Astrocyte (in vitro differentiated cells and primary cell): ENCODE results near the gene CALY. TPM values are rescaled to one million over a fixed set of nuclear protein-coding genes. Genes with fewer than 3 reads are reported as not detected.
A peak's percentile ranks its signal among the peaks of the same experiment; 100 is the strongest.
"Not testable (repeated sequence)": the region's sequence is repeated elsewhere in the genome, so short reads cannot be mapped to it uniquely, and the experiment has no call there.

Experiments
- DNase-seq: peaks from one replicate; pipeline ENCODE4 v3.0.0-alpha.2; 2010; ENCODE audit warnings: low read depth
- FAIRE-seq: peaks from 2 replicates; lab custom pipeline; 2011; peaks lifted over from hg19 to GRCh38; lab: Jason Lieb, UNC
- H2AFZ ChIP-seq: 2 replicates; pipeline ENCODE4 v1.6.0; 2012; ENCODE audit warnings: low read depth, low read length, inconsistent platforms
- H3K27ac ChIP-seq: 2 replicates; pipeline ENCODE4 v1.5.1; 2011; ENCODE audit warnings: low read depth, low read length, inconsistent platforms
- H3K27me3 ChIP-seq: 2 replicates; pipeline ENCODE4 v1.6.0; 2011; ENCODE audit warnings: low read length, inconsistent platforms; ENCODE audit not compliant: insufficient read depth
- H3K36me3 ChIP-seq: 2 replicates; pipeline ENCODE4 v1.5.1; 2011; ENCODE audit warnings: low read length, inconsistent platforms; ENCODE audit not compliant: insufficient read depth
- H3K4me1 ChIP-seq: 2 replicates; pipeline ENCODE4 v1.5.1; 2011; ENCODE audit warnings: low read length, inconsistent platforms; ENCODE audit not compliant: insufficient read depth
- H3K4me2 ChIP-seq: 2 replicates; pipeline ENCODE4 v1.6.0; 2012; ENCODE audit warnings: low read length, inconsistent platforms
- H3K4me3 ChIP-seq: 2 replicates; pipeline ENCODE4 v1.5.1; 2011; ENCODE audit warnings: low read depth, mild to moderate bottlenecking, low read length, inconsistent platforms; ENCODE audit not compliant: insufficient read depth
- H3K79me2 ChIP-seq: 2 replicates; pipeline ENCODE4 v1.6.0; 2012; ENCODE audit warnings: mild to moderate bottlenecking, low read length, inconsistent platforms; ENCODE audit not compliant: insufficient read depth
- H3K9ac ChIP-seq: 2 replicates; pipeline ENCODE4 v1.6.0; 2012; ENCODE audit warnings: mild to moderate bottlenecking, low read length, inconsistent platforms
- H3K9me3 ChIP-seq: 2 replicates; pipeline ENCODE4 v1.5.1; 2012; ENCODE audit warnings: low read depth, mild to moderate bottlenecking, low read length, inconsistent platforms; ENCODE audit not compliant: insufficient read depth
- H4K20me1 ChIP-seq: 2 replicates; pipeline ENCODE4 v1.6.0; 2012; ENCODE audit warnings: low read length, inconsistent platforms; ENCODE audit not compliant: insufficient read depth
- H3K27ac Mint-ChIP-seq: one replicate; pipeline ENCODE4 v1.8.0; 2021; ENCODE audit warnings: mild to moderate bottlenecking, mixed read lengths; ENCODE audit not compliant: unreplicated experiment
- H3K27me3 Mint-ChIP-seq: one replicate; pipeline ENCODE4 v1.8.0; 2021; ENCODE audit warnings: low read depth, mixed read lengths; ENCODE audit not compliant: unreplicated experiment
- H3K36me3 Mint-ChIP-seq: one replicate; pipeline ENCODE4 v1.8.0; 2021; ENCODE audit warnings: low read depth, mixed read lengths; ENCODE audit not compliant: unreplicated experiment
- H3K4me1 Mint-ChIP-seq: one replicate; pipeline ENCODE4 v1.8.0; 2021; ENCODE audit warnings: low read depth, mixed read lengths; ENCODE audit not compliant: unreplicated experiment
- H3K4me3 Mint-ChIP-seq: one replicate; pipeline ENCODE4 v1.8.0; 2021; ENCODE audit warnings: mild to moderate bottlenecking, moderate library complexity, mixed read lengths; ENCODE audit not compliant: unreplicated experiment
- H3K9me3 Mint-ChIP-seq: one replicate; pipeline ENCODE4 v1.8.0; 2021; ENCODE audit warnings: mild to moderate bottlenecking, mixed read lengths; ENCODE audit not compliant: unreplicated experiment
- CTCF ChIP-seq: IDR thresholded peaks from 2 replicates; pipeline ENCODE4 v1.5.1; 2011; ENCODE audit warnings: low read depth, mild to moderate bottlenecking, inconsistent platforms, low read length, moderate library complexity; ENCODE audit not compliant: insufficient read depth
- EZH2 ChIP-seq: IDR thresholded peaks from 2 replicates; pipeline ENCODE4 v1.6.1; 2012; ENCODE audit warnings: mild to moderate bottlenecking, low read length, inconsistent platforms; ENCODE audit not compliant: insufficient read depth
- total RNA-seq: library from RNA; stranded (reverse); gene quantifications from 2 replicates; pipeline ENCODE4 v1.2.1, GENCODE V29; 2021

CALY gene
- total RNA-seq, 1 donor from 2014 or later, result 1.1 TPM

DNA sequence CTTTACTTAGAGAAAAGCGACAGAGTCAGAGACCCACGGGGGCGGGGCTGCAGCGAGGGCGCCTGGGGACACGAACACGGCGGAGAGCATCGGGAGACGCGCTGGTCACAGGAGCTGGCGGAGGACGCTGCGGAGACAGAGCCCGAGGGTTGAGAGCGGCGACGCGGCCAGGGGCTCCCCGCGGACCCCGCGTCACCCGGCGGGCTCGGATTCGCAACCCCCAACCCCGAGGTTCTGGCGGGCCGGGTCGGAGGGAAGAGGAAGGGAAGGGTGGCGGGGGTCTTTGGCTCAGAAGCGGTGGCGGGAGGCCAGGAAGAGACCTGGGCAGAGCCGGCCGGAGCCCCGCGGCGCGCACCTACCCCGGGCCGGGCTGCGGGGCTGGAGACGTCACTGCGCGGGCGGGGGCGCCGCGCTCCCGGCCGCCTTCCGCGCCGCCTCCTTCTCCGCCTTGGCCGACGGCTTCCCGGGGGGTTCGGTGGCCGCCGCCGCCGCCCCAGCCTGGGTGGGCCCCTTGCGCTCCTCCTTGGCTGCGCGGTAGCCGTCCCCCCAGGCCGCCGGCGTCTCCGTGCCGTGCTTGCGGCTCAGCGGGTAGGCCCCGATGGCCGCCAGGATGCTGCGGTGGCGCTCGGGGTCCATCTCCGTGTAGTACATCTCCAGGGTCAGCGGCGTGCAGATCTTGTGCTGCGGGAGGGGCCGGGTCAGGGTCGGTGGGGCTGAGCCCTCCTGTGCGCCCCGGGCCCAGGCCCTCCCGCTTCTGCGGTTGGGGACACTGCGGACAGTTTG, 11.1 kb downstream of the CALY start:
- no peaks in the 10 kb centered on the region for H4K20me1 ChIP-seq
- FAIRE-seq, result no peak
- H3K9me3 Mint-ChIP-seq, result no peaks in the 10 kb centered on the region
- peaks cover 30% of the 10 kb centered on the region for H3K4me1 ChIP-seq
- no peak overlapping the region for H3K27ac Mint-ChIP-seq
- H3K36me3 Mint-ChIP-seq, result no peaks in the 10 kb centered on the region
- peak overlapping the region; percentile 75 for H2AFZ ChIP-seq
- H3K27me3 ChIP-seq, result peaks cover 12% of the 10 kb centered on the region
- H3K9ac ChIP-seq, result peak overlapping the region; percentile 27
- peak overlapping the region; percentile 78 for H3K4me2 ChIP-seq
- H3K27ac ChIP-seq, result no peak overlapping the region
- DNase-seq, result no peak
- peak overlapping the region; percentile 10 for H3K4me3 ChIP-seq
- H3K79me2 ChIP-seq, result no peaks in the 10 kb centered on the region
- H3K27me3 Mint-ChIP-seq, result peaks cover 24% of the 10 kb centered on the region
- H3K36me3 ChIP-seq, result no peaks in the 10 kb centered on the region
- H3K9me3 ChIP-seq, result no peaks in the 10 kb centered on the region
- TF ChIP-seq CTCF (no peak), EZH2 (peak; percentile 99)
- peak overlapping the region; percentile 69 for H3K4me3 Mint-ChIP-seq
- peaks cover 7% of the 10 kb centered on the region for H3K4me1 Mint-ChIP-seq

DNA sequence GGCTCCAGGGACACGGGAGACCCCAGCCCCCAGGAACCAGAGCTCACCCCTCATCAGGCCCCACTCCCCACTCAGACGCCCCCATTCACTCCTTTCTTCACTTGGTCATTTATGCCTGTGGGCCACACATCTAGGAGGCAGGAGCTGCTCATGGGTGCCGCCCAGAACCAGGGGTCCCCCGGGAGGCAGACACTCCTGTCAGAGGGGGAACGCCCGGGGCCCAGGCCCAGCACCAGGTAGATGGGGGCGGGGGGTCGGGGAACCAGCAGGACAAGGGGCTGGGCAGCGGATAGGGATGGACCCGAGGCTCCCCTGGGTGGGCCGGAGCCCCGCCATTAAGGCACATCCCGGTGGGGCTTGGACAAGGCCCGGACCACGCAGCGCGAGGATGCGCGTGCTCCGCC, 11.8 kb downstream of the CALY start:
- Mint-ChIP-seq H3K9me3 (no peaks in the 10 kb centered on the region), H3K36me3 (no peaks in the 10 kb centered on the region), H3K27me3 (peaks cover 29% of the 10 kb centered on the region), H3K4me1 (peaks cover 7% of the 10 kb centered on the region), H3K27ac (no peak overlapping the region), H3K4me3 (no peak overlapping the region)
- H3K36me3 ChIP-seq, result no peaks in the 10 kb centered on the region
- no peak for FAIRE-seq
- no peak overlapping the region for H2AFZ ChIP-seq
- DNase-seq, result no peak
- H3K79me2 ChIP-seq, result no peaks in the 10 kb centered on the region
- no peaks in the 10 kb centered on the region for H4K20me1 ChIP-seq
- TF ChIP-seq CTCF, result no peak
- peaks cover 12% of the 10 kb centered on the region for H3K27me3 ChIP-seq
- no peak overlapping the region for H3K9ac ChIP-seq
- H3K27ac ChIP-seq, result no peak overlapping the region
- H3K4me1 ChIP-seq, result peaks cover 28% of the 10 kb centered on the region
- no peak overlapping the region for H3K4me3 ChIP-seq
- H3K4me2 ChIP-seq, result peak overlapping the region; percentile 78
- H3K9me3 ChIP-seq, result no peaks in the 10 kb centered on the region

DNA sequence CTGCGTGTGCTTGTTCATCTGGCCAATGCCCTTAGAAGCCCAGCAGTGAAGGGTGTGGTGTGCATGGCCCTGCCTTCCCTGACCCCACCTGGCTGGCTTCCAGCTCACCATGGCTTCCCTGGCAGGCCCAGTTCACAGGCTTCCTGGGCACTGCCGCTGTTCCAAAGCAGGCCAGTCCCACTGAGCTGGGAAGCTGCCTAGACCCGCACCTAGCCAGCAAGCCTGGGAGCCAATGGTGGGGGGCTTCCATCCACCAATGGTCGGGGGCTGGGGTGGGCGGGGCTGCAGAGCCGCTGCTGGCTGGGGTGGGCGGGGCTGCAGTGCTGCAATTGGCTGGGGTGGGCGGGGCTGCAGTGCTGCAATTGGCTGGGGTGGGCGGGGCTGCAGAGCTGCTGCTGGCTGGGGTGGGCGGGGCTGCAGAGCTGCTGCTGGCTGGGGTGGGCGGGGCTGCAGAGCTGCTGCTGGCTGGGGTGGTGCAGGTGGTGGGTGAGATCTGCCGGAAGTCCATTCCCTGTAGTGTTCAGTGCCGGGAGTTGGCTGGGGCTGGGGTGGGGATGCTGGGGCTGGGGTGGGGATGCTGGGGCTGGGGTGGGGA, 12.4 kb downstream of the CALY start:
- H3K27ac ChIP-seq, result no peak overlapping the region
- FAIRE-seq, result no peak
- no peak overlapping the region for H3K4me3 Mint-ChIP-seq
- H3K79me2 ChIP-seq, result no peaks in the 10 kb centered on the region
- peaks cover 7% of the 10 kb centered on the region for H3K4me1 Mint-ChIP-seq
- no peaks in the 10 kb centered on the region for H3K9me3 Mint-ChIP-seq
- no peak overlapping the region for H3K9ac ChIP-seq
- H4K20me1 ChIP-seq, result peaks cover under 1% of the 10 kb centered on the region
- H3K36me3 Mint-ChIP-seq, result no peaks in the 10 kb centered on the region
- no peak overlapping the region for H3K4me2 ChIP-seq
- DNase-seq, result peak; percentile 31
- no peak overlapping the region for H2AFZ ChIP-seq
- H3K27me3 Mint-ChIP-seq, result peaks cover 32% of the 10 kb centered on the region
- H3K4me3 ChIP-seq, result no peak overlapping the region
- H3K27ac Mint-ChIP-seq, result no peak overlapping the region
- H3K36me3 ChIP-seq, result no peaks in the 10 kb centered on the region
- peaks cover 22% of the 10 kb centered on the region for H3K4me1 ChIP-seq
- peaks cover 12% of the 10 kb centered on the region for H3K27me3 ChIP-seq
- TF ChIP-seq EZH2 (no peak), CTCF (no peak)
- no peaks in the 10 kb centered on the region for H3K9me3 ChIP-seq

DNA sequence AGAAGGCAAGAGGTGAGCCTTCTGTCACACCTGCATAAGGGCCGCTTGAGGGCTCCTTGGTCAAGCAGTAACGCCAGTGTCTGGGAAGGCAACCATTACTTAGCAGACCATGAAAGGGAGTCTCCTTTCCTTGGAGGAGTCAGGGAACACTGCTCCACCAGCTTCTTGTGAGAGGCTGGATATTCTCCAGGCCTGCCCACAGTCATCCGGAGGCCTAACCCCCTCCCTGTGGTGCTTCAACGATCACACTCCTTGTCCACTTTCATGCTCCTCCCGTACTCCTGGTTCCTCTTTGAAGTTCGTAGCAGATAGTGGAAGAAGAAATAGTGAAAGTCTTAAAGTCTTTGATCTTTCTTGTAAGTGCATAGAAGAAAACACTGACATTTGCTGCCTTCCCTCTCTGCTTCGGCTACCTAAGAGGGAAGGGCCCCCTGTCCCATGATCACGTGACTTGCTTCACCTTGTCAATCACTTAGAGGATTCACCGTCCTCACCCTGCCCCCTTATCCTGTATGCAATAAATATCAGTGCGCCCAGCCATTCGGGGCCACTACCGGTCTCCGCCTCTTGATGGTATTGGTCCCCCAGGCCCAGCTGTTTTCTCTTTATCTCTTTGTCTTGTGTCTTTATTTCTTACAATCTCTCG, 14.5 kb downstream of the CALY start:
- not testable (repeated sequence) for H3K4me1 ChIP-seq, H3K27ac ChIP-seq, H3K36me3 Mint-ChIP-seq, H3K9me3 ChIP-seq, H2AFZ ChIP-seq, H3K4me3 ChIP-seq, H3K9me3 Mint-ChIP-seq, H3K79me2 ChIP-seq, H3K4me2 ChIP-seq, FAIRE-seq, H3K4me3 Mint-ChIP-seq, DNase-seq, H3K4me1 Mint-ChIP-seq, H3K9ac ChIP-seq, H3K27ac Mint-ChIP-seq, H3K36me3 ChIP-seq, H4K20me1 ChIP-seq
- H3K27me3 Mint-ChIP-seq, result peaks cover 24% of the 10 kb centered on the region
- H3K27me3 ChIP-seq, result peaks cover 11% of the 10 kb centered on the region
